ENCODE data around the gene CYP4Z1. TPM values are rescaled to one million over a fixed set of nuclear protein-coding genes. Genes with fewer than 3 reads are reported as not detected.

Gene CYP4Z1
- total and polyA plus RNA-seq, 12 donors, result 0.07 to 0.84 (median 0.28) TPM; not detected in 1

DNA sequence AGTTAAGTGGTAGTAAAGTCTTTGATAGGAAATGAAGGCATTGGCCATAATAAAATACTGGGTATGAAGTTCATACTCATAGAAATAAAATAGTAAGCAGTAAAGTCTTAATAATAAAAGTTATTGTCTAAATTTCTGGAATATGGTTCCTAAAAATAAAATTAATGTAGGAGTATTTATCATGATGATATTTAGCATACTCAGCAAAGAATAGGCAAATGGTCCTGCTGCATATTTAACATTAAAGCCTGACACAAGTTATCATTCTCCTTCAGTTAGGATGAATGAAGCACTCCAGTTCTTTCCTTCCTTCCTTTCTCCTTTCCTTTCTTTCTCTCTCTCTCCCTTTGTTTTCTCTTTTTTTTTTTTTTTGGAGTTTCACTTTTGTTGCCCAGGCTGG lies 97.5 kb downstream of the CYP4Z1 start:
- Histone ChIP-seq H3K27me3 (no peaks in the 10 kb centered on the region), H3K4me1 (replicated peaks in 1 of 2) (no peaks in the 10 kb centered on the region), H3K4me3 (no peak overlapping the region), H3K27ac (no peak overlapping the region), H3K9me3 (replicated peaks in 1 of 3) (no peaks in the 10 kb centered on the region), H3K36me3 (replicated peaks in 1 of 2) (no peaks in the 10 kb centered on the region)
- no peak for DNase-seq
- intact Hi-C loops (cut with DNase I), result no loop called here
- TF ChIP-seq, protein P1, sequence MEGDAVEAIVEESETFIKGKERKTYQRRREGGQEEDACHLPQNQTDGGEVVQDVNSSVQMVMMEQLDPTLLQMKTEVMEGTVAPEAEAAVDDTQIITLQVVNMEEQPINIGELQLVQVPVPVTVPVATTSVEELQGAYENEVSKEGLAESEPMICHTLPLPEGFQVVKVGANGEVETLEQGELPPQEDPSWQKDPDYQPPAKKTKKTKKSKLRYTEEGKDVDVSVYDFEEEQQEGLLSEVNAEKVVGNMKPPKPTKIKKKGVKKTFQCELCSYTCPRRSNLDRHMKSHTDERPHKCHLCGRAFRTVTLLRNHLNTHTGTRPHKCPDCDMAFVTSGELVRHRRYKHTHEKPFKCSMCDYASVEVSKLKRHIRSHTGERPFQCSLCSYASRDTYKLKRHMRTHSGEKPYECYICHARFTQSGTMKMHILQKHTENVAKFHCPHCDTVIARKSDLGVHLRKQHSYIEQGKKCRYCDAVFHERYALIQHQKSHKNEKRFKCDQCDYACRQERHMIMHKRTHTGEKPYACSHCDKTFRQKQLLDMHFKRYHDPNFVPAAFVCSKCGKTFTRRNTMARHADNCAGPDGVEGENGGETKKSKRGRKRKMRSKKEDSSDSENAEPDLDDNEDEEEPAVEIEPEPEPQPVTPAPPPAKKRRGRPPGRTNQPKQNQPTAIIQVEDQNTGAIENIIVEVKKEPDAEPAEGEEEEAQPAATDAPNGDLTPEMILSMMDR (IDR thresholded peaks at IDR 0.05), result no peak
- no peak for TF ChIP-seq POLR2A (IDR thresholded peaks at IDR 0.05)

Other genes starting within 250 kb of the CYP4Z1 start
- gene CYP4A11, start 125.8 kb upstream of the CYP4Z1 start, total RNA-seq, result under 1 TPM in 1 of 9 donors, not detected in 8; 0.15 TPM
- gene CYP4A11, start 125.8 kb upstream of the CYP4Z1 start, polyA plus RNA-seq, result under 1 TPM in 1 of 3 donors, not detected in 2; 0.11 TPM
- gene CYP4X1, start 43.6 kb upstream of the CYP4Z1 start, total RNA-seq, result 1 to 10 TPM in 7 of 9 donors, under 1 TPM in 2; 0.74 to 5.4 (median 2.1) TPM
- 1 to 10 TPM; 1.4 to 2.6 (median 2.0) TPM for gene CYP4X1, start 43.6 kb upstream of the CYP4Z1 start, polyA plus RNA-seq
- not detected for gene CYP4A22, start 70.2 kb downstream of the CYP4Z1 start, total RNA-seq
- gene CYP4A22, start 70.2 kb downstream of the CYP4Z1 start, polyA plus RNA-seq, result not detected
- gene PDZK1IP1, start 122.8 kb downstream of the CYP4Z1 start, total RNA-seq, result 10 to 100 TPM in 3 of 9 donors, 1 to 10 TPM in 5, under 1 TPM in 1; 0.17 to 16.9 (median 3.9) TPM
- gene PDZK1IP1, start 122.8 kb downstream of the CYP4Z1 start, polyA plus RNA-seq, result 1 to 10 TPM; 1.5 to 3.9 (median 3.7) TPM
- gene TAL1, start 165.0 kb downstream of the CYP4Z1 start, total RNA-seq, result 1 to 10 TPM; 1.2 to 6.0 (median 3.0) TPM
- 10 to 100 TPM in 1 of 3 donors, 1 to 10 TPM in 2; 2.9 to 13.4 (median 5.4) TPM for gene TAL1, start 165.0 kb downstream of the CYP4Z1 start, polyA plus RNA-seq
- 1 to 10 TPM in 7 of 9 donors, under 1 TPM in 2; 0.83 to 7.0 (median 1.6) TPM for gene STIL, start 246.9 kb downstream of the CYP4Z1 start, total RNA-seq
- gene STIL, start 246.9 kb downstream of the CYP4Z1 start, polyA plus RNA-seq, result 1 to 10 TPM in 1 of 3 donors, under 1 TPM in 2; 0.24 to 1.6 (median 0.37) TPM

Data from adrenal gland (tissue), 12 donors.